Measurements from ENCODE around the gene MINDY4. TPM values are rescaled to one million over a fixed set of nuclear protein-coding genes. Genes with fewer than 3 reads are reported as not detected.

MINDY4 gene
- total and polyA plus RNA-seq, 10 of the 15 experiments (the other 5 are each of a cell fraction or from before 2014, with no cell fraction given), result 0.10 to 0.90 (median 0.40) TPM

GRCh38 chr7:30796105-30796869 lies 25.1 kb downstream of the MINDY4 start:
- BruUV-seq (replicated peaks), result no TSS peak
- H3K9ac ChIP-seq (ENCODE audit: control insufficient read depth, insufficient read depth, low read length), result no peak overlapping the region
- intact Hi-C loops (cut with micrococcal nuclease; ENCODE audit: unreplicated experiment) (no loop called here), in situ Hi-C loops (cut with MboI) (no loop called here)
- WGBS (ENCODE audit: insufficient coverage, insufficient replicate concordance, low lambda C conversion rate, missing lambda C conversion rate), result 56% methylated on average over 1 of the region's 1 CpG
- no peaks in the 10 kb centered on the region for H3K79me2 ChIP-seq (ENCODE audit: control insufficient read depth, insufficient read depth, low read length)
- DNase-seq (ENCODE audit: low read depth, low spot score) (no peak), ATAC-seq (no peak), FAIRE-seq (no peak)
- peaks cover 18% of the 10 kb centered on the region for H3K4me1 ChIP-seq (ENCODE audit: control insufficient read depth, insufficient read depth, low read length)
- ChIA-PET POLR2A (interaction anchor here (0.7 kb wide), 1 partner anchor 102 kb away, joined by 4 read pairs; no protein-coding TSS in a partner anchor), SMC1A (ENCODE audit: uncharacterized antibody, unreplicated experiment) (interaction anchor here (0.7 to 0.9 kb wide), 4 partner anchors 9 to 326 kb away, joined by 3 to 5 read pairs (median 4); no protein-coding TSS in a partner anchor), CTCF (interaction anchor here (0.8 to 2.1 kb wide), 11 partner anchors 13 to 326 kb away, joined by 3 to 7 read pairs (median 4); no protein-coding TSS in a partner anchor), RAD21 (ENCODE audit: unreplicated experiment) (interaction anchor here (1.2 to 1.5 kb wide), 2 partner anchors 182 to 326 kb away, joined by 3 to 7 read pairs; no protein-coding TSS in a partner anchor)
- H3K9me3 ChIP-seq (replicated peaks; ENCODE audit: control insufficient read depth, insufficient read depth, low read length), result no peaks in the 10 kb centered on the region
- H3K4me3 ChIP-seq, result no peak overlapping the region
- H3K4me2 ChIP-seq (ENCODE audit: control insufficient read depth, insufficient read depth), result no peak overlapping the region
- H2AFZ ChIP-seq (ENCODE audit: control insufficient read depth, low read depth, low read length), result no peak overlapping the region
- no peaks in the 10 kb centered on the region for H4K20me1 ChIP-seq (ENCODE audit: control insufficient read depth, insufficient read depth)
- no peaks in the 10 kb centered on the region for H3K36me3 ChIP-seq (ENCODE audit: control insufficient read depth in 2 of 2, insufficient read depth in 2 of 2, low read length in 1 of 2)
- H3K27me3 ChIP-seq (replicated peaks in 1 of 2; ENCODE audit: control insufficient read depth in 2 of 2, insufficient read depth in 2 of 2, low read length in 1 of 2), result no peaks in the 10 kb centered on the region
- H3K27ac ChIP-seq (ENCODE audit: control insufficient read depth, insufficient read depth), result no peak overlapping the region
- no peak for TF ChIP-seq ZBED1 (IDR thresholded peaks at IDR 0.05; ENCODE audit: borderline replicate concordance)
- TF ChIP-seq BMI1 (IDR thresholded peaks at IDR 0.05; ENCODE audit: borderline replicate concordance), result no peak
- no peak for TF ChIP-seq SP1 (IDR thresholded peaks at IDR 0.05; ENCODE audit: low read depth, low read length)
- no peak for TF ChIP-seq ESRRA (IDR thresholded peaks at IDR 0.05; ENCODE audit: low read length)
- TF ChIP-seq IKZF2 (IDR thresholded peaks at IDR 0.05), result no peak
- no peak for TF ChIP-seq HDGF (IDR thresholded peaks at IDR 0.05)
- no peak for TF ChIP-seq ATF2 (IDR thresholded peaks at IDR 0.05; ENCODE audit: low read length)
- TF ChIP-seq ZSCAN29 (IDR thresholded peaks at IDR 0.05), result no peak
- no peak for TF ChIP-seq MLLT1 (IDR thresholded peaks at IDR 0.05)
- TF ChIP-seq BCL3 (IDR thresholded peaks at IDR 0.05; ENCODE audit: borderline replicate concordance, insufficient read depth, low read depth, low read length, poor library complexity, severe bottlenecking), result no peak
- no peak for TF ChIP-seq BHLHE40 (IDR thresholded peaks at IDR 0.05; ENCODE audit: borderline replicate concordance in 1 of 2, low read depth in 2 of 2, low read length in 1 of 2)
- no peak for TF ChIP-seq NRF1 (conservative IDR thresholded peaks at IDR 0.05; ENCODE audit: low read depth, low read length)
- TF ChIP-seq USF2 (IDR thresholded peaks at IDR 0.05; ENCODE audit: borderline replicate concordance, low read depth, low read length), result no peak
- no peak for TF ChIP-seq CHD1 (IDR thresholded peaks at IDR 0.05; ENCODE audit: low read depth, low read length)
- TF ChIP-seq GATAD2B (conservative IDR thresholded peaks at IDR 0.05; ENCODE audit: low read depth), result no peak
